PC-3 (cell line): ENCODE results near the gene PRR5. TPM values are rescaled to one million over a fixed set of nuclear protein-coding genes. Genes with fewer than 3 reads are reported as not detected.
"Not testable (repeated sequence)": the region's sequence is repeated elsewhere in the genome, so short reads cannot be mapped to it uniquely, and the experiment has no call there.

Source experiments
- ATAC-seq: fragments of 200-7000 bp; cut with Tn5 transposase; 2 replicates; pipeline ENCODE4 v1.9.1; 2020; ENCODE audit warnings: mild to moderate bottlenecking, moderate library complexity
- BruUV-seq: library from RNA; stranded (reverse); fragments of 400-500 nt; replicated peaks from 2 replicates; lab custom pipeline; 2021; lab: Mats Ljungman, UMichigan
- CTCF ChIA-PET: fragments of 300-600 bp; sonication (Branson Sonifier 250); formaldehyde crosslinking; loops from one replicate; lab custom pipeline; 2022; ENCODE audit warnings: antibody characterized with exemption; lab: Charles Lee
- POLR2A ChIA-PET: fragments of 300-600 bp; sonication (Branson Sonifier 250); formaldehyde crosslinking; loops from one replicate; lab custom pipeline; 2022; ENCODE audit warnings: antibody characterized with exemption; ENCODE audit not compliant: unreplicated experiment; lab: Charles Lee
- DNase-seq: peaks from one replicate; pipeline ENCODE4 v3.0.0-alpha.2; 2015
- H2AFZ ChIP-seq: fragments of 300-600 bp; sonication (generic); 2 replicates; pipeline ENCODE4 v1.6.0; 2016; ENCODE audit warnings: antibody characterized with exemption, low read length
- H3F3A ChIP-seq: fragments of 300-600 bp; sonication (generic); one replicate; pipeline ENCODE4 v1.6.0; 2017; ENCODE audit warnings: antibody characterized with exemption, low read length, control low read depth, mild to moderate bottlenecking; ENCODE audit not compliant: unreplicated experiment
- H3K27ac ChIP-seq: fragments of 300-600 bp; sonication (generic); 2 replicates; pipeline ENCODE4 v1.5.1; 2016; ENCODE audit warnings: mild to moderate bottlenecking, low read length
- H3K27me3 ChIP-seq: fragments of 300-600 bp; sonication (generic); 2 replicates; pipeline ENCODE4 v1.6.1; 2016; ENCODE audit warnings: low read length, mixed read lengths
- H3K36me3 ChIP-seq: fragments of 300-600 bp; sonication (generic); 2 replicates; pipeline ENCODE4 v1.6.1; 2016; ENCODE audit warnings: low read depth, mixed run types, low read length, mixed read lengths
- H3K4me1 ChIP-seq: fragments of 300-600 bp; sonication (generic); 2 replicates; pipeline ENCODE4 v1.5.1; 2016; ENCODE audit warnings: low read length; ENCODE audit not compliant: insufficient read depth
- H3K4me2 ChIP-seq: fragments of 300-600 bp; sonication (generic); 2 replicates; pipeline ENCODE4 v1.6.0; 2016; ENCODE audit warnings: low read length
- H3K4me3 ChIP-seq: fragments of 300-600 bp; sonication (generic); 2 replicates; pipeline ENCODE4 v1.5.1; 2016; ENCODE audit warnings: mild to moderate bottlenecking, low read length, mixed read lengths
- H3K79me2 ChIP-seq: fragments of 300-600 bp; sonication (generic); 2 replicates; pipeline ENCODE4 v1.6.1; 2017; ENCODE audit warnings: low read length, mixed read lengths
- H3K9ac ChIP-seq: fragments of 300-600 bp; sonication (generic); 2 replicates; pipeline ENCODE4 v1.6.0; 2016; ENCODE audit warnings: mild to moderate bottlenecking, low read length
- H3K9me2 ChIP-seq: fragments of 300-600 bp; sonication (generic); replicated peaks from 2 replicates; pipeline ENCODE4 v1.6.1; 2016; ENCODE audit warnings: mixed run types, low read length, mixed read lengths
- H3K9me3 ChIP-seq: fragments of 300-600 bp; sonication (generic); 2 replicates; pipeline ENCODE4 v1.6.1; 2016; ENCODE audit warnings: low read length, mixed read lengths
- H4K20me1 ChIP-seq: fragments of 300-600 bp; sonication (generic); 2 replicates; pipeline ENCODE4 v1.6.1; 2016; ENCODE audit warnings: low read length, mixed read lengths
- CTCF ChIP-seq: fragments of 300-600 bp; sonication (generic); conservative IDR thresholded peaks from 2 replicates; pipeline ENCODE4 v1.5.1; 2017; ENCODE audit warnings: antibody characterized with exemption, low read depth, mild to moderate bottlenecking, low read length
- EZH2 ChIP-seq: fragments of 300-600 bp; sonication (generic); IDR thresholded peaks from one replicate; pipeline ENCODE4 v1.6.1; 2017; ENCODE audit warnings: antibody characterized with exemption, mild to moderate bottlenecking, low read length; ENCODE audit not compliant: unreplicated experiment
- EZH2phosphoT487 ChIP-seq: fragments of 300-600 bp; sonication (generic); IDR thresholded peaks from 2 replicates; pipeline ENCODE4 v1.6.1; 2018; ENCODE audit warnings: mild to moderate bottlenecking, antibody characterized with exemption, low read length, borderline replicate concordance
- intact Hi-C: fragments of 100-400 bp; cut with micrococcal nuclease; formaldehyde crosslinking; loops from 2 replicates; pipeline ENCODE4 v1.9.0; 2023
- total RNA-seq: library from RNA; depleted of rRNA; stranded (reverse); fragments of >200 nt; gene quantifications from 2 replicates; pipeline ENCODE4 v1.2.3, GENCODE V29; 2014

Gene PRR5
- total RNA-seq, 1 experiment from 2014 or later = 14.5 TPM

- no TSS peak for BruUV-seq
- H2AFZ ChIP-seq = no peak overlapping the region
Observed at GRCh38 chr22:44677871-44678555, 24.0 kb upstream of the PRR5 start.

GRCh38 chr22:44678556-44679305 is 23.3 kb upstream of the PRR5 start:
- Histone ChIP-seq H3K9me3 (no peaks in the 10 kb centered on the region), H3K4me2 (no peak overlapping the region), H3K27me3 (no peaks in the 10 kb centered on the region), H3K9me2 (no peaks in the 10 kb centered on the region), H3K9ac (no peak overlapping the region), H4K20me1 (no peaks in the 10 kb centered on the region), H3K36me3 (no peaks in the 10 kb centered on the region), H3K27ac (no peak overlapping the region), H3K4me3 (no peak overlapping the region), H3F3A (no peaks in the 10 kb centered on the region), H2AFZ (no peak overlapping the region), H3K4me1 (peaks cover 9% of the 10 kb centered on the region), H3K79me2 (no peaks in the 10 kb centered on the region)
- ChIA-PET POLR2A (no interaction called here), CTCF (no interaction called here)
- DNase-seq (no peak), ATAC-seq (no peak)
- intact Hi-C loops = no loop called here
- BruUV-seq = no TSS peak
- TF ChIP-seq EZH2 = no peak
- TF ChIP-seq CTCF = no peak

More at GRCh38 chr22:44677871-44678555, 24.0 kb upstream of the PRR5 start:
- Histone ChIP-seq H3K36me3 (no peaks in the 10 kb centered on the region), H3K27me3 (no peaks in the 10 kb centered on the region), H3K9ac (no peak overlapping the region), H3F3A (no peaks in the 10 kb centered on the region), H3K4me2 (no peak overlapping the region), H3K9me2 (no peaks in the 10 kb centered on the region), H3K9me3 (no peaks in the 10 kb centered on the region), H3K27ac (no peak overlapping the region), H3K79me2 (no peaks in the 10 kb centered on the region), H3K4me1 (peaks cover 9% of the 10 kb centered on the region), H4K20me1 (no peaks in the 10 kb centered on the region), H3K4me3 (no peak overlapping the region)
- intact Hi-C loops = no loop called here
- ChIA-PET POLR2A (no interaction called here), CTCF (no interaction called here)
- no peak for TF ChIP-seq CTCF
- TF ChIP-seq EZH2phosphoT487 = no peak
- no peak for TF ChIP-seq EZH2
- no peak for DNase-seq
- ATAC-seq = no peak

DNA sequence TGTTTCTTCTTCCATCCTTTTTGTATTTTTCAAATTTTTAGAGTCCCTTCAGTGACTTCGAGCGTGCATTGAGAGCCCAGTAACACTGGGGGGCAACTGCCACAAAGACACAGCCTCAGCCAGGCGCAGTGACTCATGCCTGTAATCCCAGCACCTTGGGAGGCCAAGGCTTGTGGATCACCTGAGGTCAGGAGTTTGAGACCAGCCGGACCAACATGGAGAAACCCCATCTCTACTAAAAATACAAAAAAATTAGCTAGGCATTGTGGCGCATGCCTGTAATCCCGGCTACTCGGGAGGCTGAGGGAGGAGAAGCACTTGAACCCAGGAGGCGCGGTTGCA is 22.7 kb upstream of the PRR5 start:
- DNase-seq, intact Hi-C loops, H3K9me3 ChIP-seq, H3K9ac ChIP-seq, H3K27me3 ChIP-seq, H3K79me2 ChIP-seq, H4K20me1 ChIP-seq, H3F3A ChIP-seq, H3K9me2 ChIP-seq, H3K4me1 ChIP-seq, H3K36me3 ChIP-seq, H2AFZ ChIP-seq, BruUV-seq, CTCF ChIA-PET, ATAC-seq, H3K4me2 ChIP-seq, H3K27ac ChIP-seq, POLR2A ChIA-PET, H3K4me3 ChIP-seq: not testable (repeated sequence)
